CD4-positive, alpha-beta T cell treated with Interferon alpha-2 for 1 hour (primary cell): ENCODE measurements around the gene CPTP.

Experiments
- DNase-seq, 2 donors: peaks; one replicate each; pipeline ENCODE4 v3.0.0-alpha.2; 2020 to 2022

The CPTP gene

DNA sequence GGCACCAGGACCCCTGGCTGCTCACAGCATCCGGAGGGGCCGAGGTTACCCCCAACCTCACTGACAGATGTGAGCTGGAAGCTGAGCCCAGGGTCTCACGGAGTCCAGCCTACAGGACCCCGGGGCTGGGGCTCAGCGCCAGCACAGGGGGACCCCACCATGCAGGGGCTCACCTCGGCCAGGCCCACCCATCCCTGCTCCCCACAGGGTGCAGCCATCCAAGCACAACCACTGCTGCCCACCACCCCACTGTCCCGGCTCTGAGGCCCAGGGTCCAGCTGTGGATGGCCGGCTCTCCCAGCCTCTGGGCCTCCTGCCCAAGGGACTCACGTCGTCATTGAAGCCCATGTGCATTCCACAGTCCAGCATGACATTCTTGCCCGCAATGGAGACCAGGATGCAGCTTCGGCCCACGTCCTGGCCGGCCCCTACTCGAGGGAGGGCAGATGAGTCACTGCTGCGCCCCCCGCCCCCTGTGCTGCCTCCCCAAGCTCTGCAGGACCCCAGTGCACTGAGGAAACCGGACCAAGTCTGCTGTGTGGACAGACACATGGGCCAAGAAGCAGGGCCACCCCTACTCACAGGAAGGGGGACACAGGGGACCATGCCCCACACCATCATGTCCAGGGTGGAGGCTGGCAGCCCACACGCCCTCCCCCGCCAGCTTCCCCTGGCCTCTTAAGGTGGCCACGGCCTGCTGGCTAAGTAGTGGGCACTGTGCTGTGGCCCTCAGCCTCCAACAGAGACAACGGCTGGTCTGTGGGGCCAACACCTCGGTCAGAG is 3.7 kb upstream of the CPTP start:
- DNase-seq, result no peak

DNA sequence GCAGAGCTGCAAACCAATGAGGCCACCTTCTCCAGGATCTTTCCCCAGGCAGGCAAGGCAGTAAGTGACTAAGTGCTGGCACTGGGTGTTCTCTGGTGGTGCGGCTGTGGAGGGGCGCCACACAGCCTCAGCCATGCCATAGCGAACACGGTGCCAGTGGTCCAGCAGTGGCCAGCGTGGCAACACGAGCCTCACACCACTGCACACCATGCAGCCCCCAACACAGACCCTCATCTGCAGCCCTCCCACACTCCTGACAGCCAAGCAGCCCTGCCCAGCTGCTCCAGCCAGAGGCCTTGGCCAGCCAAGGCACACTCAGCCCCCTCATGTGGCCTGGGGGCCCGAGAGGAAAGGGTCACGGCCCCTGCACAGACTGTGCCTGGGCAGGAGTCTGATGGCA is 3.1 kb upstream of the CPTP start:
- DNase-seq, result no peak

DNA sequence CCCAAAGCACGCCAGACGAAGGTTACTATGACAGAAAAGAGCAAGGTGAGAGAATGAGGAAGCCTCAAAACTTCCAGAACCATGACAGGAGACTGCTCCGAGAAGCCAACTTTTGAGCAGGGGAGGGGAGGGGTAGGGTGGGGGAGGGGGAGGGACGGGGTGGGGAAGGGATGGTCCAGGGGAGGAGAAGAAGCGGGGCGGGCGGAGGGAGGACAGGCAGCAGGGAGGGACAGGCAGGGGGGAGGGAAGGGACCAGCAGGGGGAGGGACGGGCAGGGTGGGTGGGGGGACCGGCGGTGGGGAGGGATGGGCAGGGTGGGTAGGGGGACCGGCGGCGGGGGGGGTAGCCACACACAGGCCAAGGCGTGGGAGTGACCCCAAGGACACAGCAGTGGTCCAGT is 2.2 kb upstream of the CPTP start:
- no peak for DNase-seq

DNA sequence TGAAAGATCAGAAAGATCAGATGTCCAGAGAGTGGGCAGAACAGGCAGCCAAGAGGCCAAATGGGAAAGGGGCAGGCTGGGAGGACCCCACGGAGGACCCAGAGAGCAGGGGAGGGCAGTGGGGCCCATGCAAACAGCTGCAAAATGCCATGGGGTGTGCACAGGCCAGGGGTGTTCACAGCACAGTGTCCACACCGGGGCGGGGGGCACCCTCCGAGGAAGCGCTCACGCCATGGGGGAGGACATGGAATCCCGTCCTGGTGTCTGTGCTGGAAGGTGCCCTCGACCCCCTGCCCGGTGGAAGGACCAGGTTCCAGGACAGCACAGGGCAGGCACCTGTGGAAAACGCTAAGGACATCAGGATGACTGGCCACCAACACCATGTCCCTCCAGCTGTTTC is 1.6 kb upstream of the CPTP start:
- DNase-seq, result no peak

DNA sequence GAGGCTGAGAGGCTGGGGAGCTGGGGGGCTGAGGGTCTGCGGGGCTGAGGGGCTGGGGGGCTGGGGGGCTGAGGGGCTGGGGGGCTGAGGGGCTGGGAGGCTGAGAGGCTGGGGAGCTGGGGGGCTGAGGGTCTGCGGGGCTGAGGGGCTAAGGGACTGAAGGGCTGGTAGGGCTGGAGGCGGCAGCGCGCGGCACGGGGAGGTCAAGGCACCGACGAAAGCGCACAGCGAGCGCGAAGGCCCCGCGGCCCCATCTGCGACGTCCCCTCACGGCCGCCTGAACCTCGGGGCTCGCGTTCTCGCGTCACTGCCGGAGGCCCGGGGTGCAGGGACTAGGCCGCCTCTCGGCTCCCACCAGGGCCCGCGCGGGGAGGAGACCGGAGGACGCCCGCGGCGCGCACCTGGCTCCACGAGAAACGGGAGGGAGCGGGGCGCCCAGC is 498 bp upstream of the CPTP start:
- DNase-seq, result no peak

DNA sequence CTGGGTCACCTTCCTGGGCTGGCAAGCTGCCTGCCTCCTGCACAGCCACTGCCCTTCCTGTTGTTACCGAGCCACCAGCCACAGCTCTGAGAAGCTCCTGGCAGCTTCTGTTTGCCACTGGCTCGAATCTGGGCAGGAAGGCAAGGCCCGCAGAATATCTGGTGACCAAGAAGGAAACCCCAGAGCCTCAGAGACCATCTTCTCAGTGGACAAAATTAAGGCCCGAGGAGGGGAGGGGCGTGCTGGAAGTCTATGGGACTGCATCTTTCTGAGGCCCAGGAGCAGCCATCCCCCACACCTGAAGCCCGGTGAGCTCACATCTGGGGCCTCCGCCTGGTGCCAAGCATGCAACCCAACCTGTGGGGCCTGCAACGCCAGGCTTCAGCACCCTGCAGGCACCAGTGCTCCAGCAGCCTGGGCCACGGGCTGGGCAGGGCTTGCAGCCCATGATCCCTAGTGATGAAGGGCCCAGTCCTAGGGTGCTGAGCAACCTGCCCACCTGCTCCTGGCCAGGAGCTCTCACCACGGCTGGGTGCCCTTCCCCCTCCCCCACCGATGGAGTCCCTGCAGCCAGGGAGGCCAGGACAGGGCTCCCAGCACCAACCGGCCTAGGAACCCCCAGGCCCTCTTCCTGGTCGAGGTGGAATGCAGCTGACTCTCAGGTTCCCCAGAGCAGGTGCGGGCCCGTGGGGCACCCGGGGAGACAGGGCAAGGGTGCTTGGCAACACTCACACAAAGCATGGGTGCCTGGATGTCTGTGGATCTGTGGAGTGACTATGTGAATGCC is 879 bp downstream of the CPTP start:
- no peak for DNase-seq

DNA sequence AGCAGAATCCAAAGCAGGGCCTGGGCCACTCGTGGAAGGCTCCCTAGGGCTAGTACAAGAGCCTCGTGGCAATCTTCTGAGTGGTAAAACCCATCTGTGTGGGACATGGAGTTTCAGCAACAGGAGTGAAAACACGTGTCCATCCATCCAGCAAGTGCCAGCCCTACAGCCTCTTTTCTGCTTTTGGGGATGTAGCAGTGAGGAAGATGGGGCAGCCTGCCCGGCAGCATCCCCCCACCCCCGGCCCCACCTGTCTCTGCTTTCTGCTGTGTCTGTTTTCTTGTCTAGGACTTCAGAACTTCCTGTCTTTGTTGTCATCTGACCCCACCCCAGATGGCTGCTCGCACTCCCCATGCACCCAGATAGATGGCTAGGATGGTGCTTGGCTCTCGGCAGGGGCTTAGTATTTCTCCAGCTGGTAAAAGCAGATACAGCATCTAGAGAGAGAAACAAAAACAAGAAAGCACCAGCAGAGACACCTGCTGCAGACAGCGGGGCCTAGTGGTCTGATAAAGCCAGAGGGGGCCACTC is 1.5 kb downstream of the CPTP start:
- DNase-seq, result no peak

DNA sequence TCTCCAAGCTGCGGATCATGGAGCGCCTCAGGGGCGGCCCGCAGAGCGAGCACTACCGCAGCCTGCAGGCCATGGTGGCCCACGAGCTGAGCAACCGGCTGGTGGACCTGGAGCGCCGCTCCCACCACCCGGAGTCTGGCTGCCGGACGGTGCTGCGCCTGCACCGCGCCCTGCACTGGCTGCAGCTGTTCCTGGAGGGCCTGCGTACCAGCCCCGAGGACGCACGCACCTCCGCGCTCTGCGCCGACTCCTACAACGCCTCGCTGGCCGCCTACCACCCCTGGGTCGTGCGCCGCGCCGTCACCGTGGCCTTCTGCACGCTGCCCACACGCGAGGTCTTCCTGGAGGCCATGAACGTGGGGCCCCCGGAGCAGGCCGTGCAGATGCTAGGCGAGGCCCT is 2.7 kb downstream of the CPTP start:
- DNase-seq, result no peak

DNA sequence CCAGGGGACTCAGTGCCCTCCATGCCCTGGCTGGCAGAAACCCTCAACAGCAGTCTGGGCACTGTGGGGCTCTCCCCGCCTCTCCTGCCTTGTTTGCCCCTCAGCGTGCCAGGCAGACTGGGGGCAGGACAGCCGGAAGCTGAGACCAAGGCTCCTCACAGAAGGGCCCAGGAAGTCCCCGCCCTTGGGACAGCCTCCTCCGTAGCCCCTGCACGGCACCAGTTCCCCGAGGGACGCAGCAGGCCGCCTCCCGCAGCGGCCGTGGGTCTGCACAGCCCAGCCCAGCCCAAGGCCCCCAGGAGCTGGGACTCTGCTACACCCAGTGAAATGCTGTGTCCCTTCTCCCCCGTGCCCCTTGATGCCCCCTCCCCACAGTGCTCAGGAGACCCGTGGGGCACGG is 3.7 kb downstream of the CPTP start:
- DNase-seq, result no peak

DNA sequence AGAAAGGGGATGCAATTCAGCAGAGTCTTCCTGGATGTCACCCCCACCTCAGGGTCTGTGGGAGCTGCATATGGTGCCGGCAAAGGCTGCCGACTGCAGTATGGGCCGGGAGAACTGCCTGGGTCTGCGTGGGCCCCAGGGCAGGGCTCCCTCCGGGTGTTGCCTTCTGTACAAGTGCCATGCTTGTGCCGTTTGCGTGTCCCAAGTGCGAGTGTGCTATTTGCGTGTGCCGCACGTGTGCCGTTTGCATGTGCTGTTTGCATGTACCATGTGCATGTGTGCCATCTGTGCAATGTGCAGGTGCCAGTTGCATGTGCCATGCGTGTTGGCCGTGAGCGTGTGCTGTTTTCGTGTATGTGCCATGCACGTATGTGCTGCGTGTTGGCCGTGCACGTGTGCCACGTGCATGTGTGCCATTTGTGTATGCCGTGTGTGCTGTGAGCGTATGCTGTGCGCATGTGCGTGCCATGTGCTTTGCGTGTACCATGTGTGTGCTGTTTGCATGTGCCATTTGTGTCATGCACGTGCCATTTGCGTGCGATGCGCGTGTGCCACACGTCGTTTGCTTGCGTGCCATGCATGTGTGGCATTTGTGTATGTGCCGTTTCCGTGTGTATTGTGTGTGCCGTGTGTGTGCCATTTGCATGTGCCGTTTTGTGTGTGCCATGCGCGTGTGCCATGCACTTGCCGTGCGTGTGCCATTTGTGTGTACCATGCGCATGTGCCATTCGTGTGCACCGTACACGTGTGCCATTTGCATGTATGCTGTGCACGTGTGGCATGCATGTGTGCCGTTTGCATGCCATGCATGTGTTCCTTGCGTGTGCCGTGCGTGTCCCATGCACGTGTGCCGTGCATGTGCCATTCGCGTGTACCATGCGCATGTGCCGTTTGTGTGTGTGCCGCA is 5.0 kb downstream of the CPTP start:
- DNase-seq, result no peak

DNA sequence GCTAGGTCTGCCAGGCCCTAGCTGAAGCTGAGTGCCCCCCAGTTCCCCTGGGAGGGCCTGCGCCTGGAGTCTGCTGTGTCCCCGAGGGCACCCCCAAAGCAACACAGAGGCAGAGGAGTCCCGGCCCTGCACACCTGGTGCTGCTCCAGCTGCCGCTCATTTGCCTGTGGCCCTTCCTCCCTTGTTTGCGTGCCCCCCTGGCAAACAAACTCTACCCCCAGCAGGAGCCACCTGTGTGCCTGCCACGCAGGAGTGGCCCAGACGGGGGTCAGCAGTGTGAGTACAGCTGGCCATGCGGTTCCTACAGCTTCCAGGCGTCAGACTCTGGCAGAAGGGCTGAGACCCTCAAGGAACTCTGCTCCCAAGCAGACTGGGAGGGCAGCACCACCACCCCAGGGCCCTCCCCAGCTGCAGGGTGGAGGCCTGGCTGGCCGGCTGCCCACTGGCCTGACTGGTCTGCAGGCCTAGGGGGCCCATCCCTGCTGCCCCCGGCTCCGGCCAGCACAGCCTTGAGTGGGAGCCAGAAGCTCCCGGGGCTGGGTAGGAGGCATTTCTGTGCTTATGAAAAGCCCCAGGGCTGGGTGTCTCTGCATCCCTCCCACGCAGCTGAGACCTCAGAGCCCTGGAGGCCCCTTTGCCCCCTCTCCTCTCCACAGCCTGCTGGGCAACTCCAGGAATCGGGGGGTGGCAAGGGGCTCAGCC is 5.9 kb downstream of the CPTP start:
- DNase-seq, result no peak

DNA sequence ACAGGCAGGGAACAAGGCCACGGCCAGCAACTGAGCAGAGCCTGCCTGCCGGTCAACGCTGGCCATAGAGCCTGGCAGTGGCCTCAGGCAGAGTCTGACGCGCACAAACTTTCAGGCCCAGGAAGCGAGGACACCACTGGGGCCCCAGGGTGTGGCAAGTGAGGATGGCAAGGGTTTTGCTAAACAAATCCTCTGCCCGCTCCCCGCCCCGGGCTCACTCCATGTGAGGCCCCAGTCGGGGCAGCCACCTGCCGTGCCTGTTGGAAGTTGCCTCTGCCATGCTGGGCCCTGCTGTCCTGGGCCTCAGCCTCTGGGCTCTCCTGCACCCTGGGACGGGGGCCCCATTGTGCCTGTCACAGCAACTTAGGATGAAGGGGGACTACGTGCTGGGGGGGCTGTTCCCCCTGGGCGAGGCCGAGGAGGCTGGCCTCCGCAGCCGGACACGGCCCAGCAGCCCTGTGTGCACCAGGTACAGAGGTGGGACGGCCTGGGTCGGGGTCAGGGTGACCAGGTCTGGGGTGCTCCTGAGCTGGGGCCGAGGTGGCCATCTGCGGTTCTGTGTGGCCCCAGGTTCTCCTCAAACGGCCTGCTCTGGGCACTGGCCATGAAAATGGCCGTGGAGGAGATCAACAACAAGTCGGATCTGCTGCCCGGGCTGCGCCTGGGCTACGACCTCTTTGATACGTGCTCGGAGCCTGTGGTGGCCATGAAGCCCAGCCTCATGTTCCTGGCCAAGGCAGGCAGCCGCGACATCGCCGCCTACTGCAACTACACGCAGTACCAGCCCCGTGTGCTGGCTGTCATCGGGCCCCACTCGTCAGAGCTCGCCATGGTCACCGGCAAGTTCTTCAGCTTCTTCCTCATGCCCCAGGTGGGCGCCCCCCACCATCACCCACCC is 6.7 kb downstream of the CPTP start, which contains the start of gene TAS1R3:
Gene TAS1R3 (plus strand): TSS at position 213 of the 898 bp plus-strand sequence. CDS start 66 bp downstream, at position 279.
- DNase-seq, result no peak

DNA sequence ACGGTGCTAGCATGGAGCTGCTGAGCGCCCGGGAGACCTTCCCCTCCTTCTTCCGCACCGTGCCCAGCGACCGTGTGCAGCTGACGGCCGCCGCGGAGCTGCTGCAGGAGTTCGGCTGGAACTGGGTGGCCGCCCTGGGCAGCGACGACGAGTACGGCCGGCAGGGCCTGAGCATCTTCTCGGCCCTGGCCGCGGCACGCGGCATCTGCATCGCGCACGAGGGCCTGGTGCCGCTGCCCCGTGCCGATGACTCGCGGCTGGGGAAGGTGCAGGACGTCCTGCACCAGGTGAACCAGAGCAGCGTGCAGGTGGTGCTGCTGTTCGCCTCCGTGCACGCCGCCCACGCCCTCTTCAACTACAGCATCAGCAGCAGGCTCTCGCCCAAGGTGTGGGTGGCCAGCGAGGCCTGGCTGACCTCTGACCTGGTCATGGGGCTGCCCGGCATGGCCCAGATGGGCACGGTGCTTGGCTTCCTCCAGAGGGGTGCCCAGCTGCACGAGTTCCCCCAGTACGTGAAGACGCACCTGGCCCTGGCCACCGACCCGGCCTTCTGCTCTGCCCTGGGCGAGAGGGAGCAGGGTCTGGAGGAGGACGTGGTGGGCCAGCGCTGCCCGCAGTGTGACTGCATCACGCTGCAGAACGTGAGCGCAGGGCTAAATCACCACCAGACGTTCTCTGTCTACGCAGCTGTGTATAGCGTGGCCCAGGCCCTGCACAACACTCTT is 7.6 kb downstream of the CPTP start:
- DNase-seq, result no peak

DNA sequence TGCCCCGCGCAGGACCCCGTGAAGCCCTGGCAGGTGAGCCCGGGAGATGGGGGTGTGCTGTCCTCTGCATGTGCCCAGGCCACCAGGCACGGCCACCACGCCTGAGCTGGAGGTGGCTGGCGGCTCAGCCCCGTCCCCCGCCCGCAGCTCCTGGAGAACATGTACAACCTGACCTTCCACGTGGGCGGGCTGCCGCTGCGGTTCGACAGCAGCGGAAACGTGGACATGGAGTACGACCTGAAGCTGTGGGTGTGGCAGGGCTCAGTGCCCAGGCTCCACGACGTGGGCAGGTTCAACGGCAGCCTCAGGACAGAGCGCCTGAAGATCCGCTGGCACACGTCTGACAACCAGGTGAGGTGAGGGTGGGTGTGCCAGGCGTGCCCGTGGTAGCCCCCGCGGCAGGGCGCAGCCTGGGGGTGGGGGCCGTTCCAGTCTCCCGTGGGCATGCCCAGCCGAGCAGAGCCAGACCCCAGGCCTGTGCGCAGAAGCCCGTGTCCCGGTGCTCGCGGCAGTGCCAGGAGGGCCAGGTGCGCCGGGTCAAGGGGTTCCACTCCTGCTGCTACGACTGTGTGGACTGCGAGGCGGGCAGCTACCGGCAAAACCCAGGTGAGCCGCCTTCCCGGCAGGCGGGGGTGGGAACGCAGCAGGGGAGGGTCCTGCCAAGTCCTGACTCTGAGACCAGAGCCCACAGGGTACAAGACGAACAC is 8.3 kb downstream of the CPTP start:
- no peak for DNase-seq

DNA sequence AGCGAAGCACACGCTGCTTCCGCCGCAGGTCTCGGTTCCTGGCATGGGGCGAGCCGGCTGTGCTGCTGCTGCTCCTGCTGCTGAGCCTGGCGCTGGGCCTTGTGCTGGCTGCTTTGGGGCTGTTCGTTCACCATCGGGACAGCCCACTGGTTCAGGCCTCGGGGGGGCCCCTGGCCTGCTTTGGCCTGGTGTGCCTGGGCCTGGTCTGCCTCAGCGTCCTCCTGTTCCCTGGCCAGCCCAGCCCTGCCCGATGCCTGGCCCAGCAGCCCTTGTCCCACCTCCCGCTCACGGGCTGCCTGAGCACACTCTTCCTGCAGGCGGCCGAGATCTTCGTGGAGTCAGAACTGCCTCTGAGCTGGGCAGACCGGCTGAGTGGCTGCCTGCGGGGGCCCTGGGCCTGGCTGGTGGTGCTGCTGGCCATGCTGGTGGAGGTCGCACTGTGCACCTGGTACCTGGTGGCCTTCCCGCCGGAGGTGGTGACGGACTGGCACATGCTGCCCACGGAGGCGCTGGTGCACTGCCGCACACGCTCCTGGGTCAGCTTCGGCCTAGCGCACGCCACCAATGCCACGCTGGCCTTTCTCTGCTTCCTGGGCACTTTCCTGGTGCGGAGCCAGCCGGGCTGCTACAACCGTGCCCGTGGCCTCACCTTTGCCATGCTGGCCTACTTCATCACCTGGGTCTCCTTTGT is 9.1 kb downstream of the CPTP start:
- DNase-seq, result no peak

DNA sequence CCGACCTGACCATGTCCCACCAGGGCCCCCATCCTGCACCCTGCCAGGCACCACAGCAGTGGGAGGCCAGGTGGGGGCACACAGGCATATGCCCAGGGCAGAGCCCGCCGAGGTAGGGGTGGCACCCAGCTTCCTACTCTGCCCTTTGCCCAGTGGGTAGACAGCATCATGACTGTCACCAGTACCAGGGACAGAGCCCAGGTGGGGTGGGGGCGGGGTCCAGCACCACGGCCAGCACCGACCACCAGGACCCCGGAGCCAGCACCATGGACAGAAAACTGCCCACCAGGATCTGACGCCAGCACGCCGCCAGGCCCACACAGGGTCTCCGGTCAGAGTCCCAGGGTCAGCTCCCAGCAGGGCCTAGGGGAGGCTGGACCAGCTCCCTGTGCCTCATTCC is 10.2 kb downstream of the CPTP start:
- DNase-seq, result no peak

DNA sequence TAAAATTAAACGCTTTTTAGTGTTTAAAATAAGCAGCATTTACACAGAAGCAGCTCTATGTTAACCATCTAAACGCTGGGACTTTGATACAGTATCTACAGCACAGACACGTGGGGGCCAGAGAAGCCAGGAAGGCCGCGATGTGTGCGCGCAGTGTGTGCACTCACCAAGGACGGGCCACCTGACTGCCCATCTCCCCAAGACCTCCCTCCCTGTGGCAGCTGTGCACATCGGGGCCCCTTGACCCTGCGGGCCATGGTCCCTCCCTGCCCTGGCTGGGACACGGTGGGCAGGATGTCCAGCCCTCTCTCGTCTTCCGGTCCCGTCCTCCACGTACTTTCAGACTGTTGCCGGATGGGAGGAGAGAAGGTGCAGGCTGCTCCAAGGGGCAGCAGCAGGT is 10.7 kb downstream of the CPTP start:
- DNase-seq, result no peak

DNA sequence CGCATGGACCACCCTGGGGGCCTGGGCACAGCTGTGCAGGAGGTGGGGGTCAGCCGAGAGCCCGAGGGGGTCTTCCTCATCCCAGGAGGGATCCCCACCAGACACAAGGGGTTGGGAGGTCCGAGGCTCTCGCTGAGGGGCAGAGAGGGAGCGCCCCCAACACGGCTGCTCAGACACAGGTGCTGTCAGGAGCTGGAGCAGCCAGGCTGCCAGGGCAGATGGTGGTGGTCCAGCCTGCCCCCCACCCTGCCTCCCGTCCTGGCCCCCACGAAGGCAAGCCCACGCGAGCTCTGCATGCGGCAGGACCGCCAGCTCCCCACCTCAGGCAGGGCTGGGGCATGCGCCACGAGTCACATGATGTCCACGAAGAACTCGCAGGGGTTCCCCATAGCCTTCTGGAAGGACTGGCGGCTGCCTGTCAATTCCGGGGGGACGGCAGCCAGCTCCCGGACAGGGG is 11.2 kb downstream of the CPTP start:
- no peak for DNase-seq

DNA sequence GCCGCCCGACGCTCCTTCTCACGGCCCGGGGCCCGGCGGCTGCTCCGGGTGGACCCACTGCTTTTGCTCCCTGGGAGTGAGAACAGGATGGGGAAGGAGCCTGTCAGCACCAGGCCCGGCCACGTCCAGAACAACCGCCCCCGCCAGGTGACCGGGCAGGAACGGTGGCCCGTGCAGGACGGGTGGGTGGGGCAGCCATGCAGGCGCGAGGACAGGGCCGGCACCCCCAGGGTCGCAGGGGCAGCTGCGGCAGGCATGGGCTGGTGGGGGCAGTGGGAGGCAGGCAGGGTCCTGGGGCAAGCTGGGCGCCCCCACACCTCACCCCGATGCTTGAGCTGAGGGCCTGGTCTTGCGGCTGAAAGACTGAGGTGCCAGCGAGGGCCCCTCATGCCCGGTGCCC is 11.8 kb downstream of the CPTP start:
- DNase-seq, result no peak
